Smooth muscle cell of the umbilical artery (primary cell): Measurements from ENCODE around the gene PLEKHB1. TPM values are rescaled to one million over a fixed set of nuclear protein-coding genes. Genes with fewer than 3 reads are reported as not detected.

Experiments used
- total RNA-seq: library from RNA; depleted of rRNA; stranded (reverse); fragments of >200 nt; gene quantifications from 2 replicates; pipeline ENCODE4 v1.2.3, GENCODE V29; 2014

Gene PLEKHB1, protein sequence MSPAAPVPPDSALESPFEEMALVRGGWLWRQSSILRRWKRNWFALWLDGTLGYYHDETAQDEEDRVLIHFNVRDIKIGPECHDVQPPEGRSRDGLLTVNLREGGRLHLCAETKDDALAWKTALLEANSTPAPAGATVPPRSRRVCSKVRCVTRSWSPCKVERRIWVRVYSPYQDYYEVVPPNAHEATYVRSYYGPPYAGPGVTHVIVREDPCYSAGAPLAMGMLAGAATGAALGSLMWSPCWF
- 1.2 and 1.4 TPM in 2 replicates for total RNA-seq

DNA sequence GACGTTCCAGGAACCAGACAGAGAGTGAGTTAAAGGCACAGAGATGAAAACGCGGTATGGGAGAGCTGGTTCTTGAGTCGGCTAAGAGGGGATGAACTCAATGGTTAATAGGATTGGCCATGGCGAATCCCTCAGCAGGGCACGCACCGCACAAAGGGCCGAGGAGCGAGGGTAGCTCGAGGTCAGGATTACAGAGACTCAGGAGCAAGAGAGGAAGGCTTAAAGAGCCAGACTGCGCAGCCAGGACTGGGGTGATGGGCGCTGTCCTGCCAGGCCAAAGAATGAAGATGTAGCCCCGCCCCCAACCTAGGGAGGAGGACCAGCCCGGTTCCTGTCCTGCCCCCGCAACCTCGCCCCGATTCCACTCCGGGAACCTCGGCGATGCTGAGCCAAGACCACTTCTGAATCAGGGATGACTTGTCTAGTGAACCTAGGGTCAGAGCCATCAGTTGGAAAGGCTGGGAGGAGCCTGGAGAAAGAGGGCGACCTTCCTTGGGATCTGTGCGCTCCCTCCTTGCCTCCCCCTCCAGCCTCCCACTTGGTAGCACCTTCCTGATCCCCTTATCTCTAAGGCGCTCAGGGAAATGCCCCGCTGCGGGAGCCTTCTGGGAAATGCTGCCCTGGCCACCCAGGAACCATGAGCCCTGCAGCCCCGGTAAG lies at the start of gene PLEKHB1:
PLEKHB1 (plus strand) TSS at position 610 of the 660 bp plus-strand sequence; CDS start at position 638, 28 bp downstream.

DNA sequence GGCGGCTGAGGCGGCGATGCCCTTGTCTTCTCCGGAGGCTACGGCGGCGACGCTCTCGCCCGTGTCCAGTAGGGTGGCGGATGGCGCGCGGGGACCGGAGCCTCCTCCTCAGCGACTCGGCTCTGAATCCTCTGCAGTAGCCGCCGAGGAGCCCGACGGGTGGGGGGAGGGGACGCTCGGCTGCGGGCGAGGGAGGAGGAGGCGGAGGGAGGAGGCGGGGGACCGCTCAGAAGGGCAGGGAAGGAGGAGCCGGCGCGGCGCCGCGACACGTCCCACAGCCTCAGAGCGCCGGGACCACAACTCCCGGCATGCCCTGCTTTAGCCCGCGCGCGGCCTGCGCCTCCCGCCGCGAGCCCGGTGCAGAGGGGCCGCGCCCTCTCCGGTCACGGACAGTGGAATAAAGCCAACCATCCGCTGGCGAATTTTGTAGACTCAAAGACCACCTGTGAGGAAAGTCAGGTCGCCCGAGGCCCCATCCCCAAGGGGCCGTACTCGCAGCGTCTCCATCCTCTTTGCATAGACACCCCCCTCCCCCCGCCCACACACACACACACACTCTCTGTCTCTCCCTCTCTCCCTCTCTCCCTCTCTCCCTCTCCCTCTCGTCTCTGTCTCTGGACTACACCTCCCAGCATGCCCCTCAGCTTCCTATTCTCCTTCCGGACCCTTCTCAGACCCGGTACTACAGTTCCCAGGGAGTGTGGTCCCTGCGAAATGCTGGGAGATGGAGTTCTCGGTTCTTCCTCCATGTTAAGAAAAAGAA lies 48.2 kb upstream of the PLEKHB1 start, which contains the start of gene FAM168A:
FAM168A (minus strand) TSS at position 157 of the 763 bp plus-strand sequence. CDS start 129,638 bp downstream, outside the sequence.

Other genes with a start within 250 kb of the PLEKHB1 start
- 30.3 and 34.0 TPM in 2 replicates for gene FAM168A, start 48.5 kb upstream of the PLEKHB1 start, total RNA-seq
- gene RAB6A, start 114.5 kb downstream of the PLEKHB1 start, total RNA-seq, result 163 and 189 TPM in 2 replicates
- 17.5 and 18.1 TPM in 2 replicates for gene MRPL48, start 141.3 kb downstream of the PLEKHB1 start, total RNA-seq
- 40.3 and 54.9 TPM in 2 replicates for gene COA4, start 230.3 kb downstream of the PLEKHB1 start, total RNA-seq
- gene PAAF1, start 230.4 kb downstream of the PLEKHB1 start, total RNA-seq, result 11.6 and 16.0 TPM in 2 replicates